HG03558 (cell line): ENCODE measurements around the gene SASH1.

Source experiments
- ATAC-seq: cut with Tn5 transposase; IDR thresholded peaks from one replicate; pipeline ENCODE4 v1.9.1; 2021; ENCODE audit warnings: moderate number of reproducible peaks; ENCODE audit not compliant: unreplicated experiment; ENCODE audit errors: extremely low read depth

Gene SASH1

GRCh38 chr6:148396926-148397325, 54.3 kb downstream of the SASH1 start:
- no peak for ATAC-seq

GRCh38 chr6:148398244-148398643, 55.6 kb downstream of the SASH1 start:
- ATAC-seq: no peak

- ATAC-seq: no peak
These were observed 56.0 kb downstream of the SASH1 start for GRCh38 chr6:148398678-148399077.

- no peak for ATAC-seq
These were observed 58.9 kb downstream of the SASH1 start for GRCh38 chr6:148401571-148401970.

GRCh38 chr6:148404456-148405054, 61.9 kb downstream of the SASH1 start:
- no peak for ATAC-seq

- ATAC-seq: no peak
These were observed 63.3 kb downstream of the SASH1 start for GRCh38 chr6:148405894-148406293.

- no peak for ATAC-seq
These were observed 64.1 kb downstream of the SASH1 start for GRCh38 chr6:148406579-148407371.

GRCh38 chr6:148407372-148407771, 64.7 kb downstream of the SASH1 start:
- no peak for ATAC-seq

- ATAC-seq: no peak
These were observed 70.9 kb downstream of the SASH1 start for GRCh38 chr6:148413321-148414091.

- no peak for ATAC-seq
These were observed 71.5 kb downstream of the SASH1 start for GRCh38 chr6:148414092-148414489.

GRCh38 chr6:148414836-148415235, 72.2 kb downstream of the SASH1 start:
- no peak for ATAC-seq

GRCh38 chr6:148415511-148416260, 73.0 kb downstream of the SASH1 start:
- ATAC-seq: no peak

- ATAC-seq: no peak
These were observed 73.8 kb downstream of the SASH1 start for GRCh38 chr6:148416330-148416965.

GRCh38 chr6:148417045-148417444, 74.4 kb downstream of the SASH1 start:
- ATAC-seq: no peak

GRCh38 chr6:148419430-148419829, 76.8 kb downstream of the SASH1 start:
- ATAC-seq: no peak

GRCh38 chr6:148422085-148422484, 79.4 kb downstream of the SASH1 start:
- ATAC-seq: no peak

- no peak for ATAC-seq
These were observed 80.5 kb downstream of the SASH1 start for GRCh38 chr6:148423133-148423532.

- ATAC-seq: no peak
These were observed 81.1 kb downstream of the SASH1 start for GRCh38 chr6:148423601-148424270.

- ATAC-seq: no peak
These were observed 82.8 kb downstream of the SASH1 start for GRCh38 chr6:148425443-148425842.
